Endothelial cell of umbilical vein (primary cell): Measurements from ENCODE around the gene KIF26A.

ENCODE experiments used
- EZH2 ChIP-seq: IDR thresholded peaks from 2 replicates; pipeline ENCODE4 v1.6.1; 2012; ENCODE audit warnings: borderline replicate concordance, low read depth, mild to moderate bottlenecking, moderate library complexity, low read length, inconsistent platforms; ENCODE audit not compliant: severe bottlenecking
- GATA2 ChIP-seq: IDR thresholded peaks from 2 replicates; pipeline ENCODE4 v1.7.0; 2011; ENCODE audit warnings: low read depth, mild to moderate bottlenecking, moderate library complexity, mixed read lengths, low read length; ENCODE audit not compliant: insufficient read length, insufficient read depth
- JUN ChIP-seq: IDR thresholded peaks from 2 replicates; pipeline ENCODE4 v1.6.1; 2011; ENCODE audit warnings: borderline replicate concordance, low read depth; ENCODE audit not compliant: insufficient read length, insufficient read depth
- MYC ChIP-seq: IDR thresholded peaks from one replicate; pipeline ENCODE4 v1.6.1; 2011; ENCODE audit warnings: mild to moderate bottlenecking, low read depth, low read length
- POLR2A ChIP-seq: IDR thresholded peaks from 2 replicates; pipeline ENCODE4 v1.6.1; 2012; ENCODE audit warnings: low read depth, mild to moderate bottlenecking, control low read depth, low read length
- POLR2AphosphoS5 ChIP-seq: IDR thresholded peaks from 2 replicates; pipeline ENCODE4 v1.6.1; 2012; ENCODE audit warnings: low read depth, mild to moderate bottlenecking, control low read depth, low read length, moderate library complexity; ENCODE audit not compliant: insufficient read depth
- TF ChIP-seq, protein P1 (sequence below), 2 donors: IDR thresholded peaks; 1 replicate in 1 of 2; 2 replicates in 1 of 2; pipeline ENCODE4 v1.5.1; 2011; ENCODE audit warnings: low read length in 2 of 2, mild to moderate bottlenecking in 2 of 2, moderate library complexity in 2 of 2, control low read depth in 1 of 2, inconsistent platforms in 1 of 2, low read depth in 1 of 2; ENCODE audit not compliant: insufficient read depth in 1 of 2; ENCODE audit errors: extremely low read depth in 1 of 2

DNA sequence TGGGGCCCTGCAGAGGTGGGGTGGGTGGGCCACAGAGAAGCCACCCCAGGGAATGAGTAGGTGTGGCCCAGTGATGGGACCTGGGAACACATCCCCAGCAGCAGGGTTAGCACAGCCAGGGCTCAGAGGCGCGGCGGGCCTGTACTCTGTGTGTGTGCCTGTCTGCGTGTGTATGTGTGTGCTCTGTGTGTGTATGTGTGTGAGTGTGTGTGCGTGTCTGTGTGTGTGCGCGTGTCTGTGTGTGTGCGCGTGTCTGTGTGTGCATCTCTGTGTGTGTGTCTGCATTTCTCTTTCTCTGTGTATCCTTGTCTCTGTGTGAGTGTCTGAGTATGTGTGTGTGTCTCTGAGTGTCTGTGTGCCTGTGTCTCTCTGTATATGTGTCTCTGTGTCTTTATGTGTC lies 26.1 kb downstream of the KIF26A start:
- TF ChIP-seq, protein P1, sequence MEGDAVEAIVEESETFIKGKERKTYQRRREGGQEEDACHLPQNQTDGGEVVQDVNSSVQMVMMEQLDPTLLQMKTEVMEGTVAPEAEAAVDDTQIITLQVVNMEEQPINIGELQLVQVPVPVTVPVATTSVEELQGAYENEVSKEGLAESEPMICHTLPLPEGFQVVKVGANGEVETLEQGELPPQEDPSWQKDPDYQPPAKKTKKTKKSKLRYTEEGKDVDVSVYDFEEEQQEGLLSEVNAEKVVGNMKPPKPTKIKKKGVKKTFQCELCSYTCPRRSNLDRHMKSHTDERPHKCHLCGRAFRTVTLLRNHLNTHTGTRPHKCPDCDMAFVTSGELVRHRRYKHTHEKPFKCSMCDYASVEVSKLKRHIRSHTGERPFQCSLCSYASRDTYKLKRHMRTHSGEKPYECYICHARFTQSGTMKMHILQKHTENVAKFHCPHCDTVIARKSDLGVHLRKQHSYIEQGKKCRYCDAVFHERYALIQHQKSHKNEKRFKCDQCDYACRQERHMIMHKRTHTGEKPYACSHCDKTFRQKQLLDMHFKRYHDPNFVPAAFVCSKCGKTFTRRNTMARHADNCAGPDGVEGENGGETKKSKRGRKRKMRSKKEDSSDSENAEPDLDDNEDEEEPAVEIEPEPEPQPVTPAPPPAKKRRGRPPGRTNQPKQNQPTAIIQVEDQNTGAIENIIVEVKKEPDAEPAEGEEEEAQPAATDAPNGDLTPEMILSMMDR (IDR thresholded peaks at IDR 0.05; ENCODE audit: extremely low read depth in 1 of 2, insufficient read depth in 1 of 2, low read depth in 1 of 2, low read length in 2 of 2), result no peak
- TF ChIP-seq JUN, result no peak
- TF ChIP-seq POLR2AphosphoS5, result no peak
- TF ChIP-seq MYC, result no peak
- TF ChIP-seq EZH2, result no peak
- TF ChIP-seq POLR2A, result no peak
- TF ChIP-seq GATA2, result no peak
